Osteoblast (primary cell): ENCODE results near the gene LCAT. TPM values are rescaled to one million over a fixed set of nuclear protein-coding genes. Genes with fewer than 3 reads are reported as not detected.

Experiments used
- DNase-seq: peaks from one replicate; pipeline ENCODE4 v3.0.0; 2011; ENCODE audit warnings: low spot score, mixed read lengths; ENCODE audit not compliant: insufficient read length; ENCODE audit errors: missing footprints
- H2AFZ ChIP-seq: 2 replicates; pipeline ENCODE4 v1.6.0; 2011; ENCODE audit warnings: mild to moderate bottlenecking, low read length
- H3K27ac ChIP-seq: 2 replicates; pipeline ENCODE4 v1.5.1; 2011; ENCODE audit warnings: mild to moderate bottlenecking, low read depth, low read length, moderate library complexity
- H3K27me3 ChIP-seq: 2 replicates; pipeline ENCODE4 v1.6.0; 2012; ENCODE audit warnings: mild to moderate bottlenecking, control low read depth, inconsistent platforms, low read length, moderate library complexity; ENCODE audit not compliant: insufficient read depth
- H3K36me3 ChIP-seq: 2 replicates; pipeline ENCODE4 v1.5.1; 2011; ENCODE audit warnings: mild to moderate bottlenecking, low read length, control low read depth, moderate library complexity; ENCODE audit not compliant: insufficient read depth
- H3K4me1 ChIP-seq: 2 replicates; pipeline ENCODE4 v1.5.1; 2011; ENCODE audit warnings: mild to moderate bottlenecking, low read length, control low read depth, moderate library complexity; ENCODE audit not compliant: insufficient read depth
- H3K4me2 ChIP-seq: 2 replicates; pipeline ENCODE4 v1.6.0; 2011; ENCODE audit warnings: mild to moderate bottlenecking, low read length; ENCODE audit not compliant: insufficient read depth
- H3K4me3 ChIP-seq: fragments of 200-600 bp; sonication (generic); 3 replicates; pipeline ENCODE4 v1.5.1; 2012; ENCODE audit warnings: mild to moderate bottlenecking, low read length, inconsistent platforms; ENCODE audit not compliant: insufficient read depth
- H3K79me2 ChIP-seq: 2 replicates; pipeline ENCODE4 v1.6.0; 2012; ENCODE audit warnings: mild to moderate bottlenecking, low read length, control low read depth, inconsistent platforms; ENCODE audit not compliant: insufficient read depth
- H3K9me3 ChIP-seq: 2 replicates; pipeline ENCODE4 v1.5.1; 2011; ENCODE audit warnings: low read depth, low read length, control low read depth
- H4K20me1 ChIP-seq: 2 replicates; pipeline ENCODE4 v1.6.0; 2012; ENCODE audit warnings: mild to moderate bottlenecking, low read length, control low read depth; ENCODE audit not compliant: insufficient read depth
- CTCF ChIP-seq: IDR thresholded peaks from 2 replicates; pipeline ENCODE4 v1.5.1; 2011; ENCODE audit warnings: mild to moderate bottlenecking, low read depth, low read length, moderate library complexity; ENCODE audit errors: extremely low read depth
- total RNA-seq: library from RNA; depleted of rRNA; stranded (reverse); fragments of >200 nt; gene quantifications from 2 replicates; pipeline ENCODE4 v1.2.3, GENCODE V29; 2012

The LCAT gene
- total RNA-seq, 1 donor: 6.9 TPM

DNA sequence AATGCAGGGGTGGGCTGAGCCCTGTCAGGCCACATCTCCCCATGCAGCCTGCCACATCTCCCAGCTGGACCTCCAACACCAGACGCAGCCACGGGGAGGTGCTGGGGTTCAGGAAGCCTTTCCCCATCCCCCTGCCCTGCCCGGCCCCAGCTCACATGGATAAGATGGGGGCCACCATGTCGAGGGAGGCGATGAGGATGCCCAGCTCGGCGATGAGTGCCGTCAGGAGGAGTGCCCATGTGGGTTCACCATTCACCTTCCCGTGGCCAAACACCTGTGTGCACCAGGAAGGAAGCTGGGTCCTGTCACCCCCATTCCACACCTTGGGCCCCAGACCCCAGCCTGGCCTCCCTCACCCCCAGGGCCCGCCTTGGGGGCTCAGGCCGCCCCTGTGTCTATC is 5.7 kb upstream of the LCAT start:
- H4K20me1 ChIP-seq: peaks cover 53% of the 10 kb centered on the region
- H2AFZ ChIP-seq: no peak overlapping the region
- no peaks in the 10 kb centered on the region for H3K4me1 ChIP-seq
- no peak overlapping the region for H3K4me2 ChIP-seq
- H3K36me3 ChIP-seq: peaks cover 94% of the 10 kb centered on the region
- no peaks in the 10 kb centered on the region for H3K27me3 ChIP-seq
- no peak for DNase-seq
- no peak overlapping the region for H3K4me3 ChIP-seq
- H3K9me3 ChIP-seq: no peaks in the 10 kb centered on the region
- peaks cover 17% of the 10 kb centered on the region for H3K79me2 ChIP-seq
- no peak overlapping the region for H3K27ac ChIP-seq
- no peak for TF ChIP-seq CTCF

DNA sequence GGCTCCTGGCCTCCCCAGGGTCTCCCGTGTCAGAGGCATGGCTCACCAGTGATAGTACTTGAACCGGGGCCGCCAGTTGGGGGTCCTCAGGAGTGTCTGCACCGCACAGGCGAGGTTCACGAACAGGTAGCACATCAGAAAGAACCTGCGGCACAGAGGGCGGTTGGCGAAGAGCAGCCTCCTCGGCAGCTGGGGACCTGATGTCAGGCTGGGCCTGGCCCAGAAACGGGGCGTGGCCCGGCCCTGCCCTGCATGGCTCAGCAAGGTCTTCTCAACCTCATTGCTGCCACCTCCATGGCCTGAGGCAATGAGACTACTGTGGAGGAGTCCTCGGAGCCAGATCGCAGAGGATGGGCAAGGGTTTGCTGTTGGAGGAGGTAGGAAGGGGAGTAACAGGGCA is 4.1 kb upstream of the LCAT start:
- Histone ChIP-seq H3K27me3 (no peaks in the 10 kb centered on the region), H3K79me2 (peaks cover 11% of the 10 kb centered on the region), H2AFZ (no peak overlapping the region), H3K4me3 (no peak overlapping the region), H3K9me3 (no peaks in the 10 kb centered on the region), H3K4me2 (no peak overlapping the region), H3K27ac (no peak overlapping the region), H4K20me1 (peaks cover 51% of the 10 kb centered on the region), H3K36me3 (peaks cover 92% of the 10 kb centered on the region), H3K4me1 (no peaks in the 10 kb centered on the region)
- no peak for TF ChIP-seq CTCF
- DNase-seq: no peak

DNA sequence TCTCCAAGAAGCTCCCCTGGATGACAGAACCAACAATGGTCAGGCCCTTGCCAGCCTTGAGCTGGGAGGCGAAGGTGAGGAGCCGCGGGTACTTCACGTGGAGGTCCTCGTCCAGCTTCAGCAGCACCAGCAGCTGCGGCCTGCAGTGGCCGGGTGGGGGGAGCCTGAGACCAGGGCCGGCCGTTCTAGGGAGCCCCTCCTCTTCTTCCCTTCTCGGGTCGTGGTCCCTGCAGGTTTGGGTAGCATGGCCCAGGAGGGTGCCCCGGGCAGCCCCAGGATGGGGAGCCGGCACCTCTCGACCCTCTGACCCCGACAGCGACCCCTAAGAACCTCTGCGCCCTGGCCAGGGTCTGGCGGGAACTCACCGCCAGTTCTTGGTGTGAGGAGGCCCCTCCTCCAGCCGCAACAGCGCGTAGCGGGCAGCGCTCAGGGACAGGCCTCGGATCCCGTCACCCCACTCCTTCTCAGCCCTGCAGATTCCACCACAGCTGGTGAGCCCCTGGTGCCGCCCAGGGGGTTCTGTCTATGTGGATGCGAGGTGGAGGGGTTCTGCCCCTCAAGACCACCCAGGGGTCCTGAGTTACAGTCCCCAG is 3.1 kb upstream of the LCAT start:
- Histone ChIP-seq H3K36me3 (peaks cover 93% of the 10 kb centered on the region), H3K4me2 (no peak overlapping the region), H4K20me1 (peaks cover 55% of the 10 kb centered on the region)

DNA sequence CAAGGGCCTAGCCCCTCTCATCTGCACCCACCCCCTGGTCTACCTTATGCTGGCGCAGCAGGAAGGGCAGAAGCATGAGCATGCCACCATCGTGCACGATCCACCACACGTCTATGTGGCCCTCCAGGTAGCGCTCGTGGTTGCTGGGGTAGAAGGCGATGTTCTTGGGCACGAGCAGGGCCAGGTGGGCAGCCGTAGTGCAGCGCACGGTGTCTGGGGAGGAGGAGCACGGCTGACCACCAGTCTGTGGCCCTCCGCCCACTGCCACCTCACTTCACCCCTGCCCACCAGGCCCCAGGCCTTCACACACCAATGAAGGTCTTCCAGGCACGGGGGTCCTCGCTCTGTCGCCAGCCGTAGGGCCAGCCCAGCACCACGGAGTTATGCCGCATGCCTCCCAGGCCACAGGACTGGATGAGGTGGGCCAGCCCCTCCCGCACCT is 2.2 kb upstream of the LCAT start:
- DNase-seq: no peak

More for the DNA sequence above, 3.1 kb upstream of the LCAT start:
- H3K27ac ChIP-seq: no peak overlapping the region
- no peak for TF ChIP-seq CTCF
- H3K9me3 ChIP-seq: no peaks in the 10 kb centered on the region
- no peaks in the 10 kb centered on the region for H3K4me1 ChIP-seq
- no peaks in the 10 kb centered on the region for H3K27me3 ChIP-seq
- H3K4me3 ChIP-seq: no peak overlapping the region
- H3K79me2 ChIP-seq: peaks cover 12% of the 10 kb centered on the region
- no peak for DNase-seq
- no peak overlapping the region for H2AFZ ChIP-seq

More for the DNA sequence above, 2.2 kb upstream of the LCAT start:
- H3K4me2 ChIP-seq: no peak overlapping the region
- no peaks in the 10 kb centered on the region for H3K27me3 ChIP-seq
- TF ChIP-seq CTCF: no peak
- H3K4me1 ChIP-seq: no peaks in the 10 kb centered on the region
- no peak overlapping the region for H2AFZ ChIP-seq
- H3K79me2 ChIP-seq: peaks cover 10% of the 10 kb centered on the region
- peaks cover 52% of the 10 kb centered on the region for H4K20me1 ChIP-seq
- H3K9me3 ChIP-seq: no peaks in the 10 kb centered on the region
- no peak overlapping the region for H3K27ac ChIP-seq
- no peak overlapping the region for H3K4me3 ChIP-seq
- H3K36me3 ChIP-seq: peaks cover 92% of the 10 kb centered on the region
